ENCODE data around the gene BIK. TPM values are rescaled to one million over a fixed set of nuclear protein-coding genes. Genes with fewer than 3 reads are reported as not detected.

BIK gene
- total and polyA plus RNA-seq, 2 donors, result 5.5 to 6.8 TPM

- 4% methylated on average over 18 of the region's 18 CpGs for WGBS
- Histone ChIP-seq H3K4me3 (ENCODE audit: low read length in 2 of 2) (peak overlapping the region; percentile 32 to 62), H3K27ac (ENCODE audit: low read depth in 1 of 2, low read length in 1 of 2) (no peak overlapping the region), H3K27me3 (ENCODE audit: control insufficient read depth in 2 of 2, insufficient read depth in 1 of 2, low read length in 1 of 2) (peaks cover 2 to 23% of the 10 kb centered on the region in 2 donors), H3K9me3 (ENCODE audit: control insufficient read depth in 2 of 2, insufficient read depth in 1 of 2, low read length in 1 of 2) (no peaks in the 10 kb centered on the region), H3K4me1 (ENCODE audit: control insufficient read depth in 2 of 2, insufficient read depth in 2 of 2, low read length in 2 of 2) (peaks cover 6 to 30% of the 10 kb centered on the region in 2 donors), H3K36me3 (ENCODE audit: control insufficient read depth in 2 of 2, insufficient read depth in 2 of 2, low read length in 1 of 2) (no peaks in the 10 kb centered on the region)
- no peak for DNase-seq (ENCODE audit: low read depth in 6 of 9, low spot score in 9 of 9)
Observed at GRCh38 chr22:43152003-43152356, 41.4 kb downstream of the BIK start.

- no peaks in the 10 kb centered on the region for H3K36me3 ChIP-seq (ENCODE audit: control insufficient read depth in 2 of 2, insufficient read depth in 2 of 2, low read length in 1 of 2)
- DNase-seq (ENCODE audit: low read depth in 6 of 9, low spot score in 9 of 9), result no peak
- H3K4me1 ChIP-seq (ENCODE audit: control insufficient read depth in 2 of 2, insufficient read depth in 2 of 2, low read length in 2 of 2), result peaks cover 6 to 27% of the 10 kb centered on the region in 2 donors
- no peaks in the 10 kb centered on the region for H3K9me3 ChIP-seq (ENCODE audit: control insufficient read depth in 2 of 2, insufficient read depth in 1 of 2, low read length in 1 of 2)
- 25% methylated on average over 22 of the region's 22 CpGs for WGBS
- H3K4me3 ChIP-seq (ENCODE audit: low read length in 2 of 2), result peak overlapping the region in 1 of 2 donors; percentile 62
- H3K27ac ChIP-seq (ENCODE audit: low read depth in 1 of 2, low read length in 1 of 2), result no peak overlapping the region
- H3K27me3 ChIP-seq (ENCODE audit: control insufficient read depth in 2 of 2, insufficient read depth in 1 of 2, low read length in 1 of 2), result peaks cover 2 to 23% of the 10 kb centered on the region in 2 donors
Observed at GRCh38 chr22:43152357-43153071, 42.0 kb downstream of the BIK start.

GRCh38 chr22:43153899-43154298, 43.3 kb downstream of the BIK start:
- Histone ChIP-seq H3K4me1 (ENCODE audit: control insufficient read depth in 2 of 2, insufficient read depth in 2 of 2, low read length in 2 of 2) (peaks cover 6 to 15% of the 10 kb centered on the region in 2 donors), H3K4me3 (ENCODE audit: low read length in 2 of 2) (no peak overlapping the region), H3K9me3 (ENCODE audit: control insufficient read depth in 2 of 2, insufficient read depth in 1 of 2, low read length in 1 of 2) (no peaks in the 10 kb centered on the region), H3K27ac (ENCODE audit: low read depth in 1 of 2, low read length in 1 of 2) (no peak overlapping the region), H3K36me3 (ENCODE audit: control insufficient read depth in 2 of 2, insufficient read depth in 2 of 2, low read length in 1 of 2) (no peaks in the 10 kb centered on the region), H3K27me3 (ENCODE audit: control insufficient read depth in 2 of 2, insufficient read depth in 1 of 2, low read length in 1 of 2) (peaks cover 2 to 23% of the 10 kb centered on the region in 2 donors)
- 80% methylated on average over 9 of the region's 9 CpGs for WGBS
- no peak for DNase-seq (ENCODE audit: low read depth in 6 of 9, low spot score in 9 of 9)

GRCh38 chr22:43154887-43155536, 44.5 kb downstream of the BIK start:
- no peaks in the 10 kb centered on the region for H3K36me3 ChIP-seq (ENCODE audit: control insufficient read depth in 2 of 2, insufficient read depth in 2 of 2, low read length in 1 of 2)
- DNase-seq (ENCODE audit: low read depth in 6 of 9, low spot score in 9 of 9), result no peak
- 94% methylated on average over 27 of the region's 27 CpGs for WGBS
- H3K4me1 ChIP-seq (ENCODE audit: control insufficient read depth in 2 of 2, insufficient read depth in 2 of 2, low read length in 2 of 2), result peaks cover 6 to 14% of the 10 kb centered on the region in 2 donors
- H3K4me3 ChIP-seq (ENCODE audit: low read length in 2 of 2), result no peak overlapping the region
- no peaks in the 10 kb centered on the region for H3K9me3 ChIP-seq (ENCODE audit: control insufficient read depth in 2 of 2, insufficient read depth in 1 of 2, low read length in 1 of 2)
- no peak overlapping the region for H3K27ac ChIP-seq (ENCODE audit: low read depth in 1 of 2, low read length in 1 of 2)
- peaks cover 2 to 23% of the 10 kb centered on the region in 2 donors for H3K27me3 ChIP-seq (ENCODE audit: control insufficient read depth in 2 of 2, insufficient read depth in 1 of 2, low read length in 1 of 2)

- H3K4me1 ChIP-seq (ENCODE audit: control insufficient read depth in 2 of 2, insufficient read depth in 2 of 2, low read length in 2 of 2), result peaks cover 6 to 14% of the 10 kb centered on the region in 2 donors
- H3K27me3 ChIP-seq (ENCODE audit: control insufficient read depth in 2 of 2, insufficient read depth in 1 of 2, low read length in 1 of 2), result peaks cover 1 to 19% of the 10 kb centered on the region in 2 donors
- no peaks in the 10 kb centered on the region for H3K9me3 ChIP-seq (ENCODE audit: control insufficient read depth in 2 of 2, insufficient read depth in 1 of 2, low read length in 1 of 2)
- DNase-seq (ENCODE audit: low read depth in 6 of 9, low spot score in 9 of 9), result no peak
- H3K36me3 ChIP-seq (ENCODE audit: control insufficient read depth in 2 of 2, insufficient read depth in 2 of 2, low read length in 1 of 2), result no peaks in the 10 kb centered on the region
- H3K4me3 ChIP-seq (ENCODE audit: low read length in 2 of 2), result no peak overlapping the region
- WGBS, result 93% methylated on average over 5 of the region's 5 CpGs
- no peak overlapping the region for H3K27ac ChIP-seq (ENCODE audit: low read depth in 1 of 2, low read length in 1 of 2)
Observed at GRCh38 chr22:43155789-43156188, 45.2 kb downstream of the BIK start.

GRCh38 chr22:43156413-43156812, 45.9 kb downstream of the BIK start:
- Histone ChIP-seq H3K9me3 (ENCODE audit: control insufficient read depth in 2 of 2, insufficient read depth in 1 of 2, low read length in 1 of 2) (no peaks in the 10 kb centered on the region), H3K4me1 (ENCODE audit: control insufficient read depth in 2 of 2, insufficient read depth in 2 of 2, low read length in 2 of 2) (peaks cover 3 to 14% of the 10 kb centered on the region in 2 donors), H3K27me3 (ENCODE audit: control insufficient read depth in 2 of 2, insufficient read depth in 1 of 2, low read length in 1 of 2) (peaks cover 0 to 13% of the 10 kb centered on the region in 2 donors), H3K27ac (ENCODE audit: low read depth in 1 of 2, low read length in 1 of 2) (no peak overlapping the region), H3K36me3 (ENCODE audit: control insufficient read depth in 2 of 2, insufficient read depth in 2 of 2, low read length in 1 of 2) (no peaks in the 10 kb centered on the region), H3K4me3 (ENCODE audit: low read length in 2 of 2) (no peak overlapping the region)
- DNase-seq (ENCODE audit: low read depth in 6 of 9, low spot score in 9 of 9), result no peak
- WGBS, result 96% methylated on average over 12 of the region's 12 CpGs

- Histone ChIP-seq H3K9me3 (ENCODE audit: control insufficient read depth in 2 of 2, insufficient read depth in 1 of 2, low read length in 1 of 2) (no peaks in the 10 kb centered on the region), H3K27ac (ENCODE audit: low read depth in 1 of 2, low read length in 1 of 2) (no peak overlapping the region), H3K36me3 (ENCODE audit: control insufficient read depth in 2 of 2, insufficient read depth in 2 of 2, low read length in 1 of 2) (no peaks in the 10 kb centered on the region), H3K27me3 (ENCODE audit: control insufficient read depth in 2 of 2, insufficient read depth in 1 of 2, low read length in 1 of 2) (no peaks in the 10 kb centered on the region), H3K4me3 (ENCODE audit: low read length in 2 of 2) (no peak overlapping the region), H3K4me1 (ENCODE audit: control insufficient read depth in 2 of 2, insufficient read depth in 2 of 2, low read length in 2 of 2) (no peaks in the 10 kb centered on the region)
- 96% methylated on average over 9 of the region's 9 CpGs for WGBS
- no peak for DNase-seq (ENCODE audit: low read depth in 6 of 9, low spot score in 9 of 9)
Observed at GRCh38 chr22:43157874-43158546, 47.5 kb downstream of the BIK start.

GRCh38 chr22:43158778-43159483, 48.4 kb downstream of the BIK start:
- Histone ChIP-seq H3K4me3 (ENCODE audit: low read length in 2 of 2) (no peak overlapping the region), H3K27me3 (ENCODE audit: control insufficient read depth in 2 of 2, insufficient read depth in 1 of 2, low read length in 1 of 2) (peaks cover 0 to 9% of the 10 kb centered on the region in 2 donors), H3K9me3 (ENCODE audit: control insufficient read depth in 2 of 2, insufficient read depth in 1 of 2, low read length in 1 of 2) (no peaks in the 10 kb centered on the region), H3K36me3 (ENCODE audit: control insufficient read depth in 2 of 2, insufficient read depth in 2 of 2, low read length in 1 of 2) (no peaks in the 10 kb centered on the region), H3K27ac (ENCODE audit: low read depth in 1 of 2, low read length in 1 of 2) (no peak overlapping the region), H3K4me1 (ENCODE audit: control insufficient read depth in 2 of 2, insufficient read depth in 2 of 2, low read length in 2 of 2) (peaks cover 0 to 2% of the 10 kb centered on the region in 2 donors)
- WGBS, result 96% methylated on average over 24 of the region's 24 CpGs
- no peak for DNase-seq (ENCODE audit: low read depth in 6 of 9, low spot score in 9 of 9)

All from thymus (tissue), 11 donors.